Middle frontal gyrus (tissue), 1 donor: ENCODE results near the gene FARS2.
"Not testable (repeated sequence)": the region's sequence is repeated elsewhere in the genome, so short reads cannot be mapped to it uniquely, and the experiment has no call there.

Experiments used
- DNase-seq: peaks from one replicate; pipeline ENCODE4 v3.0.0-alpha.2; 2015; ENCODE audit warnings: low spot score; ENCODE audit errors: extremely low spot score

Gene FARS2

DNA sequence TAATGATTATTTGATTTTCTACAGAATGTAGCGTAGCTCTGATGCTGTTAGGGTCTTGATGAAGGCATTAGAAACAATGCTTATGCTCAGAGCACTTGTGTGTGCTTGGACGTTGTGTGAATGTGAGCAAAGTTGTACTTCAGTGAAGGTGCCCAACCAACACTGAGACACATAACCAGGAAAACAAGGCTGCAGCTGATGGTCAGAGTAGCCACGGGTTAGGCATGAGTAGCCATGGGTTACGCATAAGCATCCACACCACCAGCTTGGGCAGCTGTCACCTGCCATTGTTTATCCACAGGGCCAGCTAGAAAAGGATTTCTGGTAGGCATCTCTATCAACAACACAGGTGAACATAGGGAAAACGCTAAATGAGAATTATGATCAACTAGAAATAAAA, 418.8 kb downstream of the FARS2 start:
- DNase-seq, result no peak

- no peak for DNase-seq
These were observed 420.2 kb downstream of the FARS2 start for GRCh38 chr6:5681480-5681879.

- DNase-seq, result no peak
These were observed 421.2 kb downstream of the FARS2 start for GRCh38 chr6:5682530-5682929.

GRCh38 chr6:5683747-5684146, 422.4 kb downstream of the FARS2 start:
- not testable (repeated sequence) for DNase-seq

DNA sequence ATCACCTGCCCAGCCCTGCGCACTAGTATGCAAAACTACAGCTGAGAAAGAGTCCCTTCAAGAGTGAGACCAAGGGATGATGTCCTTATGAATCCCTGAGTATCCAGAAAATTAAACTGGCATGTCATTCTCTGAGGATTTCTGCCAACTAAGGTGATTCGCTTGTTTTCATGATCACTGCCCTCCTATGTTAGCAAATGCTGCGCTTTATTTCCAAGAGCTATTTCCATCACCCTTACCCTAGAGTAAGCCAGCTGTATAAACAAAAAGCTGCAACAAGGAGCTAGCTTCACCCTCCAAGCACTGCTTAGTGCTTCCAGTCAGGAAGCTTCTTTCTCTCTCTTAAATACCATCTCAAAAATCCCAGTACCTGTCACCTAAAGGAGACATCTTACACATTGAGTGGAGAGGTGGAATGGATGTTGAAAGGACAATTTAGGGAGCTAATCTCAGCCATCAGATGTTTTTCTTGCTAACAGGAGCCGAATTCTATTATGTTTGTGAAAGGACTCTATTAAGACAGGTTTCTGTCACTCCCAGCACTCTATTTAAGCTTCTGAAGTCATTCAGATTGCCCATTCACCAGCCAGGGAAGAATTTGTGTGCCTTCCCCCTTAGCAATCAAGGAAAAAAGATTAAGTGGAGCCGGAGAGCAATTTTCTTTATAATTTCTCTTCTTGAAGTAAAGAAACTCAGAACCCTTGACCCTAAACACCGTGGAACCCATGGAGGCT, 423.2 kb downstream of the FARS2 start:
- DNase-seq, result no peak

GRCh38 chr6:5693225-5694145, 432.2 kb downstream of the FARS2 start:
- no peak for DNase-seq

- no peak for DNase-seq
These were observed 434.2 kb downstream of the FARS2 start for GRCh38 chr6:5695260-5696245.

DNA sequence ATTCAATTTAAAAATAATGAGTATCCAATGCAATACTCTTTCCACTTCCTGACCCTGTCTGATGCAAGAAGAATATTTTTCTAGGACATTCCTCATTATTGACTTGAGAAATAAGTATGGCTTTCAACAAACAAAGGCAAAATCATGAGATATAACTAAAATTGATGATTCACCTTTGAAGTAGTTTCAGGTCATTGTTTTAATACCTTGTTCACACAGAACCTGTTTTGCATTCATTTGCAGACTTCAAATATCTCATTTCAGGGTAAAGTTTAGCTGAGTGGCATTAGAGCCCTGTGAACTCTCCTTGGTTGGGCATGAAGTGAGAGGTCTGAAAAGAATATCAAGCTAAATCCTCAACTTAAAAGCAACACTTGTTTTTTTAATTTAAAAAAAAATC, 436.2 kb downstream of the FARS2 start:
- no peak for DNase-seq

GRCh38 chr6:5698318-5698717, 437.0 kb downstream of the FARS2 start:
- DNase-seq, result no peak

DNA sequence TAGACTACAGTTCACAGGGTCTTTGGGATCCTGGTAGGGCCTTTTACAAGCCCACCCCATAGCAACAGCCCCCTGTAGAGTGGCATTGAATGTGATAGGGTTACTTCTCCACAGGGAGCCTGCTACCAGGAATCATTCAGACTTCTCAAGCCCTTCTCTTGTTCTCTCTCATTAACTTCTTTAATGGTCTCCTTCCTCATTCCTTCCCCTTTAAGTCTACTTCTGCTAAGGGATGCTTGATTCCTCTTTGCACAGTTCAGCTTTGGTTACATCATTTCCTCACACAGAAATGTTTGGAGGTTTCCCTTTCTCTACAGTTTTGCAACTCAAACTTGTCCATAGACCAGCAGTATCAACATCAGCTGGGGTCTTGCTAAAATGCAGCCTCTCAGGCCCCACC, 437.8 kb downstream of the FARS2 start:
- not testable (repeated sequence) for DNase-seq

- DNase-seq, result no peak
These were observed 439.9 kb downstream of the FARS2 start for GRCh38 chr6:5701174-5701573.

GRCh38 chr6:5704708-5705107, 443.4 kb downstream of the FARS2 start:
- DNase-seq, result no peak

DNA sequence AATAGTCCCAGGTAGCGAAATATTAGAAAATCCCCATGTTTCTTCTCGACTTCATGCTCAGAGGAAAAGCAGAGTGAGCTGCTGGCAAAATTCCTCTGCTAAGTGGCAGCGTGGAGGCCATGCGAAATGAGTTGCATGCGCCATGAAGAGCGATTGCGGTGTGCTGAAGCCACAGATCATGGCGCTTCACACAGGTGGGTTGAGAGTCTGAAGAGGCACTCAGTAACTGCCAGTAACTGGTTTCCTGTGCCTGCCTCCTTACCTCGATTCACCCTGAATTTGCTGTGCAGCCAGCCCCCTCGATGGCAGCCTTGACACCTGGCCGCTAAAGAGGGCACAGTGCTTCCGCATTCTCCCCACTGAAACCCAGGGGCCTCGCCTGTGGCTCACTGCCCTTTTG, 443.9 kb downstream of the FARS2 start:
- no peak for DNase-seq

DNA sequence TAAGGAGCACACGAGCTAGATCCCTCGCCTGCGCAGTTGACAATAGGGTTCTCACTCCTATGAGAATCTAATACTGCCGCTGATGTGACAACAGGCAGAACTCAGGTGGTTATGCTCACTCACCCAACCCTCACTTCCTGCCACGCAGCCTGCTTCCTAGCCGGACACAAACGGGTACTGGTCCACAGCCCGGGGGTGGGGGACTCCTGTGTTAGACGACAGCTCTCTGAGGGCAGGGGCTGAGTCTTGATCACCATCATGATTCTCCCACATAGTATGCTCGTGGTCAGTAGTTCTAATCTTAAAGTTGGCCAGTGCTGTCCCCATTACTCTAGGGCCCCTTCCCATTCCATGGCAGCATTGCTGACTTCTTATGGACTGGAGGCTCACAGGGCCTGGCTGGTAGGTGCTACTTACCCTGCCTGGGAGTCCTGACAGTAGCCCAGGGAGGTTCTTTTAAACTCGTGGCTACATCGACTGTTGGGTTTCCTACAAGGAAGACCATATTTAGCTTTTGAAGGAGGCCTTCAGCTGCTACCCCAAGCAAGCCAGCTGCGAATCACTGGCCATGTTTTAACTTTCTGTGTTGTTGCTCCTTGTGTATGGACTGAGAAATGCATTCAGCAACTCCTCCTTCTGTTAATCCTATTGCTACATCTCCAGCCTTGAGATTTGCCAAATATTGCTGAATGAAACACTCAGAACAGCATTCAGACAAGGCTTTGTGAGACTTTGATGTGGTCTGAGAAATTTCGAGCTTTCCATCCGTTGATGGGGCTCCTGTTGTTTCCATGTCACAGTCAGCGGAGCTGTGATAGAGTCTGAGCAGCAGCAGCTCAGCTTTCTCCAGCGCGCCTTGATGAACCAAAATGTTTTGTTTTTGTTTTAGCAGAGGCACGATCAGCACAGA, 445.1 kb downstream of the FARS2 start:
- DNase-seq, result no peak

DNA sequence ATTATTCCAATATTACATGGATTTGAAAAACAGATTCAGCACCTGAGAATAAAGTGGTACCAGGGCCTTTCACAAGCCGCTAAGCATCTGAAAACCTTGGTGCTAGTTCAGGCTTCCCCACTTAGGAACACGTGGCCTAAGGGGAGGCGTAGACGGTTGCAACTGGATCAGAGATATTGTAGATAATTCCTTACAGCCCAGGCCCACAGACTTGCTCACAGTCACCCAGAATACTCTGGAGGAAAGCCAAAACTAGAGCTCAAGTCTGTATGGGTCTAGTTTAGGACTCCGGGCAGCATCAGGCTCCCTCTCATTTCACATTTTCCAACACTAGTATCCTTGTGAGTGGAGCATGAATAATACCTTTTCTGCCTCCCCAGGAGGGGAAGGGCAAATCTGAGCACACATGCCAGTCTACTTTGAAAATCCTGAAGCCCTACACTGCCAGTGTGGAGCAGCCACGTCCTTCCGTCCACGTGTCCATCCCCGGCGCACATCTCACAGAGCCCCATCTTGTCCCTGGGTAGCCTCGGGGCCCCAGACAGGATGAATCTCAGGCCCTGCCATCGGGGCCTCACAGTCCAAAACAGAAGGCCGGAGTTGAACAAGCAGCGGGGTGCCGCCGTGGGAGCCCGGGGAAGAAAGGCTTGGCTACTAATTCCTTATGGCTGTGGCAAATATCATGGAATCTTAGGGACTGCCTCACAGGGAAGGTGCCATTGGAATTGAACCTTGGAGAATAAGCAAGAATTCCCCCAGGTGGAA, 446.1 kb downstream of the FARS2 start:
- DNase-seq, result no peak

- DNase-seq, result no peak
These were observed 449.2 kb downstream of the FARS2 start for GRCh38 chr6:5710516-5710915.

GRCh38 chr6:5710936-5711335, 449.6 kb downstream of the FARS2 start:
- DNase-seq, result no peak

- no peak for DNase-seq
These were observed 451.3 kb downstream of the FARS2 start for GRCh38 chr6:5712349-5713215.

DNA sequence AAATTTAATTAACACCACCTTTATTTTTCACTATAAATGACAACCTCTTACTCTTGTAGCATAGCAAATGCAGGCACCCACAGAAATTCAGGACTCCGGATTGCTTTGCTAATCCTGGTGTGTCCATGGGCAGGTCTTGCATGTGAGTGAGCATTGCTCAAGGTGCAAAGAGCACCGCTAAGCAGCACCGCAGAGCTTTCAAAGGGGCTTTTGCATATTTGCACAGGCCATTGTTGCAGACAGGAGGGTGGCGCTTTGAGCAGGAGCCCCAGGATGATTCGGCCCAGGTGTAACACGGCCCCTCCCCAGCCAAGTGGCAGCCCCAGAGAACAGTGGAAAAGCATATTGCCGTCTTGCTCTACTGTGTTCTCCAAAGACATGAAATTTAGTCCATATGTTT, 452.2 kb downstream of the FARS2 start:
- no peak for DNase-seq
